Testis (tissue), 3 donors: Measurements from ENCODE around the gene CCDC157. TPM values are rescaled to one million over a fixed set of nuclear protein-coding genes. Genes with fewer than 3 reads are reported as not detected.

Experiments used
- DNase-seq: peaks from one replicate; pipeline ENCODE4 v3.0.0-alpha.2; 2019
- H3K27ac ChIP-seq, 2 donors: fragments of 200-600 bp; sonication (generic); one replicate each; pipeline ENCODE4 v1.5.1; 2019
- H3K27me3 ChIP-seq: fragments of 200-600 bp; sonication (generic); one replicate; pipeline ENCODE4 v1.5.1; 2019
- H3K36me3 ChIP-seq: fragments of 200-600 bp; sonication (generic); one replicate; pipeline ENCODE4 v1.5.1; 2017; ENCODE audit warnings: low read depth; ENCODE audit errors: missing control alignments
- H3K4me1 ChIP-seq: fragments of 200-600 bp; sonication (generic); one replicate; pipeline ENCODE4 v1.5.1; 2019
- H3K4me3 ChIP-seq, 2 donors: fragments of 200-600 bp; sonication (generic); one replicate each; pipeline ENCODE4 v1.5.1; 2017 to 2019
- H3K9me3 ChIP-seq: fragments of 200-600 bp; sonication (generic); one replicate; pipeline ENCODE4 v1.5.1; 2017
- CTCF ChIP-seq, 3 experiments: fragments of 450-650 bp in 2 of 3; fragments of 200-600 bp in 1 of 3; sonication (generic) in 1 of 3; IDR thresholded peaks; one replicate each; pipeline ENCODE4 v1.5.1; 2016 to 2019; ENCODE audit warnings: antibody characterized with exemption in 3 of 3, mild to moderate bottlenecking in 2 of 3, moderate library complexity in 1 of 3
- POLR2A ChIP-seq: fragments of 450-650 bp; IDR thresholded peaks from one replicate; pipeline ENCODE4 v1.6.1; 2017; ENCODE audit warnings: antibody characterized with exemption, mild to moderate bottlenecking, moderate library complexity
- WGBS, 2 donors: methylation state at CpG; one replicate each; pipeline ENCODE4 v1.1.5; 2018; 5-methylcytosine and 5-hydroxymethylcytosine counted together
- intact Hi-C: fragments of 100-400 bp; cut with DNase I; formaldehyde crosslinking; loops from one replicate; pipeline ENCODE4 v1.15.1; 2023; ENCODE audit warnings: low total_unique reads
- polyA plus RNA-seq: library from polyadenylated mRNA; stranded (reverse); fragments of 350-450 nt; fragmentation: Illumina TruSeq; extraction: RNeasy Lipid Tissue Mini Kit (QIAGEN cat#74804); gene quantifications from one replicate; pipeline ENCODE4 v1.2.3, GENCODE V29; 2014; ENCODE audit warnings: low read depth, low replicate concordance; ENCODE audit not compliant: insufficient read depth
- total RNA-seq, 2 donors: library from RNA; depleted of rRNA; stranded (reverse); fragments of >200 nt; gene quantifications; one replicate each; pipeline ENCODE4 v1.2.3, GENCODE V29; 2016

CCDC157 gene
- total and polyA plus RNA-seq, 3 donors from 2014 or later: 69.2 to 81.9 (median 70.1) TPM

GRCh38 chr22:30381264-30381663 lies 24.5 kb downstream of the CCDC157 start:
- Histone ChIP-seq H3K4me3 (no peak overlapping the region), H3K27ac (no peak overlapping the region), H3K27me3 (no peaks in the 10 kb centered on the region), H3K9me3 (no peaks in the 10 kb centered on the region), H3K36me3 (no peaks in the 10 kb centered on the region), H3K4me1 (peaks cover 1% of the 10 kb centered on the region)
- intact Hi-C loops: no loop called here
- DNase-seq: no peak
- no peak for TF ChIP-seq CTCF (IDR thresholded peaks at IDR 0.05)
- TF ChIP-seq POLR2A: no peak
- WGBS, 2 donors: 86 to 87% methylated on average over 12 of the region's 12 CpGs

- WGBS, 2 donors: 91 to 95% methylated on average over 5 of the region's 5 CpGs
- DNase-seq: no peak
- Histone ChIP-seq H3K4me1 (peaks cover 7% of the 10 kb centered on the region), H3K27me3 (no peaks in the 10 kb centered on the region), H3K36me3 (no peaks in the 10 kb centered on the region), H3K4me3 (no peak overlapping the region), H3K9me3 (no peaks in the 10 kb centered on the region), H3K27ac (no peak overlapping the region)
- intact Hi-C loops: no loop called here
- TF ChIP-seq POLR2A: no peak
- no peak for TF ChIP-seq CTCF (IDR thresholded peaks at IDR 0.05)
Measured at GRCh38 chr22:30382340-30382739, 25.5 kb downstream of the CCDC157 start.

GRCh38 chr22:30383061-30383460 lies 26.3 kb downstream of the CCDC157 start:
- intact Hi-C loops: no loop called here
- H3K27me3 ChIP-seq: no peaks in the 10 kb centered on the region
- H3K36me3 ChIP-seq: no peaks in the 10 kb centered on the region
- H3K9me3 ChIP-seq: no peaks in the 10 kb centered on the region
- 61 to 76% methylated on average over 3 of the region's 3 CpGs for WGBS, 2 donors
- DNase-seq: no peak
- TF ChIP-seq CTCF (IDR thresholded peaks at IDR 0.05): no peak
- no peak for TF ChIP-seq POLR2A
- H3K27ac ChIP-seq: no peak overlapping the region
- peaks cover 10% of the 10 kb centered on the region for H3K4me1 ChIP-seq
- no peak overlapping the region for H3K4me3 ChIP-seq

- H3K27ac ChIP-seq: no peak overlapping the region
- no peak overlapping the region for H3K4me3 ChIP-seq
Measured at GRCh38 chr22:30385942-30386341, 29.1 kb downstream of the CCDC157 start.

More at GRCh38 chr22:30385942-30386341, 29.1 kb downstream of the CCDC157 start:
- TF ChIP-seq CTCF (IDR thresholded peaks at IDR 0.05) (no peak), POLR2A (no peak)
- Histone ChIP-seq H3K36me3 (no peaks in the 10 kb centered on the region), H3K9me3 (no peaks in the 10 kb centered on the region), H3K4me1 (peaks cover 10% of the 10 kb centered on the region), H3K27me3 (no peaks in the 10 kb centered on the region)
- intact Hi-C loops: loop anchor here (5.0 kb wide), 1 partner anchor 124 kb away; no protein-coding TSS in a partner anchor
- no peak for DNase-seq
- 87 to 92% methylated on average over 10 of the region's 10 CpGs for WGBS, 2 donors
